Measurements from ENCODE around the gene PDE11A.

PDE11A gene

GRCh38 chr2:177908824-177909223 lies 163.8 kb downstream of the PDE11A start:
- H3K4me1 Mint-ChIP-seq, result no peaks in the 10 kb centered on the region
- TF ChIP-seq CTCF (IDR thresholded peaks at IDR 0.05), result no peak
- H3K36me3 Mint-ChIP-seq (ENCODE audit: low read depth), result no peaks in the 10 kb centered on the region
- DNase-seq, result no peak
- H3K9me3 Mint-ChIP-seq, result no peaks in the 10 kb centered on the region
- H3K27ac Mint-ChIP-seq, result no peak overlapping the region
- no peaks in the 10 kb centered on the region for H3K27me3 Mint-ChIP-seq (ENCODE audit: low read depth, poor library complexity)
- no peak overlapping the region for H3K4me3 Mint-ChIP-seq

DNA sequence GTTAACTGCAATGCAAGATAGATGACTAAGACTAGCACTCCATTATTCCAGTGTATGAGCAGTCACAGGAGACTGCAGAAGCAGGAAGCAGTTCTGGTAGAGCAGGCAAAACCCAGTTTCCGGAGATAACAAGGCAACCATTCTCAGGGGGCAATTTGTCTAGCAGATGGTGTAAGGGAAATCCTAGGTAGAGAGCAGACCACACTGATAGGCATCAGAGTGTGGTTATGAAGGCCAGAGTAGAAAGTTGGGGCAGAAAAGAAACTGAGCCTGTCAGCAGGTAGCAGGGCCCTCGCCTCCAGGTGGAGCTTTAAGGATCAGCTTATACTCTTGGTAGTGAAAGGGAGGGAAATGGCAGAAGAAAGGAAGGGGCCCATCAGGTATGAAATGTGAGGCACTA lies 164.4 kb downstream of the PDE11A start:
- Mint-ChIP-seq H3K4me3 (no peak overlapping the region), H3K9me3 (no peaks in the 10 kb centered on the region), H3K4me1 (no peaks in the 10 kb centered on the region), H3K27me3 (ENCODE audit: low read depth, poor library complexity) (no peaks in the 10 kb centered on the region), H3K36me3 (ENCODE audit: low read depth) (no peaks in the 10 kb centered on the region), H3K27ac (no peak overlapping the region)
- DNase-seq, result no peak
- TF ChIP-seq CTCF (IDR thresholded peaks at IDR 0.05), result no peak

- Mint-ChIP-seq H3K9me3 (no peaks in the 10 kb centered on the region), H3K4me3 (no peak overlapping the region), H3K27me3 (ENCODE audit: low read depth, poor library complexity) (no peaks in the 10 kb centered on the region), H3K4me1 (no peaks in the 10 kb centered on the region), H3K36me3 (ENCODE audit: low read depth) (no peaks in the 10 kb centered on the region), H3K27ac (no peak overlapping the region)
- DNase-seq, result peak; percentile 81
- peak; percentile 86 for TF ChIP-seq CTCF (IDR thresholded peaks at IDR 0.05)
These were observed 166.4 kb downstream of the PDE11A start for GRCh38 chr2:177906041-177906718.

GRCh38 chr2:177905640-177906039 lies 166.9 kb downstream of the PDE11A start:
- H3K36me3 Mint-ChIP-seq (ENCODE audit: low read depth), result no peaks in the 10 kb centered on the region

GRCh38 chr2:177902395-177903163 lies 170.0 kb downstream of the PDE11A start:
- Mint-ChIP-seq H3K36me3 (ENCODE audit: low read depth) (no peaks in the 10 kb centered on the region), H3K9me3 (no peaks in the 10 kb centered on the region), H3K4me1 (no peaks in the 10 kb centered on the region), H3K27me3 (ENCODE audit: low read depth, poor library complexity) (no peaks in the 10 kb centered on the region), H3K4me3 (no peak overlapping the region), H3K27ac (peak overlapping the region; percentile 6)
- TF ChIP-seq CTCF (IDR thresholded peaks at IDR 0.05), result no peak
- no peak for DNase-seq

More at GRCh38 chr2:177905640-177906039, 166.9 kb downstream of the PDE11A start:
- Mint-ChIP-seq H3K9me3 (no peaks in the 10 kb centered on the region), H3K27me3 (ENCODE audit: low read depth, poor library complexity) (no peaks in the 10 kb centered on the region), H3K4me3 (no peak overlapping the region), H3K27ac (no peak overlapping the region), H3K4me1 (no peaks in the 10 kb centered on the region)
- no peak for DNase-seq
- TF ChIP-seq CTCF (IDR thresholded peaks at IDR 0.05), result no peak

Measured in nephron progenitor cell (in vitro differentiated cells).